GM12864 (cell line): ENCODE data around the gene SLC51A.

Experiments
- DNase-seq: peaks from one replicate; pipeline ENCODE4 v3.0.0-alpha.2; 2011; ENCODE audit warnings: low read depth
- H3K4me3 ChIP-seq: 2 replicates; pipeline ENCODE4 v1.5.1; 2011; ENCODE audit warnings: mild to moderate bottlenecking, low read depth, low read length, control low read depth
- CTCF ChIP-seq: IDR thresholded peaks from 2 replicates; pipeline ENCODE4 v1.5.1; 2011; ENCODE audit warnings: low read depth, mild to moderate bottlenecking, moderate library complexity, low read length, control low read depth, inconsistent platforms; ENCODE audit errors: missing control alignments

Gene SLC51A

DNA sequence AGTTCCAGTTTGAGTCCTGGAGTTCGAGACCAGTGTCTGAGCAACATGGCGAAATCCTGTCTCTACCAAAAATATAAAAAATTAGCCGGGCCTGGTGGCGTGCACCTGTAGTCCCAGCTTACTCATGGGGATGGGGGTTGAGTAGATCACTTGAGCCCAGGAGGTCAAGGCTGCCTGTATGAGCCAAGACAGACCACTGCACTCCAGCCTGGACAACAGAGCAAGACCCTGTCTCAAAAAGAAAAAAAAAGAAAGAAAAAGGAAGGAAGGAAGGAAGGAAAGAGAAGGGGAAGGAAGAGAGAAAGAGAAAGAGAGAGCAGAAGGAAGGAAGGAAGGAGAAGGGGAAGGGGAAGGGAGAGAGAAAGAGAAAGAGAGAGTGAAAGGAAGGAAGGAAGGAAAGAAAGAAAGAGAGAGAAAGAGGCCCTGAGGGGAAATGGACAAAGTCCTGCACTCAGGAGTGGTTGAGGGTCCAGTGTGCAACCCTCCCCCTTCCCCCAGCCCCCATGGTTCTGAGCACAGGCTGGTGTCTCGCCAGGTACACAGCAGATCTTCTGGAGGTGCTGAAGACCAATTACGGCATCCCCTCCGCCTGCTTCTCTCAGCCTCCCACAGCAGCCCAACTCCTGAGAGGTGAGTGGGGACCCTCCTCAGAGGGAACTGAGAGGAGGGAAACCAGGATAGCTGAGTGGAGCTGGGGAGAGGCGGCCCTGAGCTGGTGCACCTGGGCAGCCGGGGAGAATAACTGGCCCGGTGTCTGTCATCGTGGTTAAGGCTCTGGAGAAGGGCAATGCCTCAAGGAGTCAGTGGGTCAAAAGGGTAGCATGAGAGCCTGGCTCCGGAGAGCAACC lies 1.2 kb downstream of the SLC51A start:
- H3K4me3 ChIP-seq = no peak overlapping the region
- no peak for DNase-seq
- TF ChIP-seq CTCF = no peak

DNA sequence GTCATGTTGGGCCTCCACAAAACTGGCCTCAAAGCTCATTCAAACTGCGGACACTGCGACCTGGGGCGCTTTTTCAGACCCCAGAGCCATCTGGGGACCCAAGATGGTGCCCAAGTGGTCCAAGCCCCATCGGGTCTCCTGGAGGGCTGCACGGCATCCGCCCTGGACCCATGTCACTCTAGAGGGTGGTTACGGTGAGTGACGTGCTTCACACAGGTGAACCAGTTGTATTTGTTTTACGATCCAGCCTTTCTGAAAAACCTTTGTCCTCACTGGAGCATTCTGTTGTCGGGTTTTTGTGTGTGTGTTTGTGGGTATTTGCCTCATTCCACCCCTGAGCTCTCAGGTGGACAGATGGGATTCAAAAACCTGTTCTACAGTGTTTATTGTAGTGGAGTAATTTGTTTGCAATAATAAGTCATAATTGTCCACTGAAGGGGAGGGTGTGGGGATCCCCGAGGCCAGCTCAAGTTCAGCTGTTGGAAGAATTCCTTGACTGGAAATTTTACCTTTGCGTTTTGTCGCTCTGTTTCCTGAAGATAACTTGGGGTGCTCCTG lies 1.9 kb downstream of the SLC51A start:
- no peak for TF ChIP-seq CTCF
- no peak for DNase-seq
- no peak overlapping the region for H3K4me3 ChIP-seq

DNA sequence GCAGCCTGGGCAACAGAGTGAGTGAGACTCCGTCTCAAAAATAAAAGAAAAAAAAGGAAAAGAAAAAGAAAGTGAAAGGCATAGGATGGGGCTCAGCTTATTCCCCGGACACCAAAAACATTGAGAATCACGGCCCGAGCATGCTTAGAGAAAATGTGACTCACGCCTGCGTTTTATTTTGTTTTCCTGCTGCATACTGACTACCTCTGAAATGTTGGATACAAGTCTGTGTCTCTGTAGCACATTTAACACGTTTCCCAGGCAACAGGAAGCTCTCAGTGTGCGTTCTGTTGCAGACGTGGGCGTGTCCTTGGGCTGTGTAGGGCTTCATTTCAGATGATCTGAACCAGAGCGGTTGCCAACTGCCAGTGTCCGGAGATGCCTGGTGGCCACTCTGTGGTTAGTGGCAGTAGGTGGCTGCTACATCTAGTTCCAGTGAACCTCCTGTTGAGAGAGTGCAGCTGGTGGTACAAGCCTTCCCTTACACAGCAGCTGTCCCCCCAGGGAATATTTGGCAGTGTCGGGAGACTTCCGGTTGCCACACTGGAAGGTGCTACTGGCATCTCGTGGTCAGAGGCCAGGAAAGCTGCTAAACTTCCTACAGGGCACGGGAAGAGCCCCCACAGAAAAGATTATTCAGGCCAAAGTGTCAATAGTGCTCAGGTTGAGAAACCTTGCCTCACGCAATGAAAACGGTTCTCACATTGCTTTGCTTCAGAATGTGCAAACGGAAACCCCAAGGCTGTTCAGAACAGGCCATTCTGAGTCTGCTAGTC lies 3.0 kb downstream of the SLC51A start:
- TF ChIP-seq CTCF = no peak
- DNase-seq = no peak
- H3K4me3 ChIP-seq = peak overlapping the region; percentile 44

- no peak for DNase-seq
- TF ChIP-seq CTCF = no peak
- no peak overlapping the region for H3K4me3 ChIP-seq
Measured at GRCh38 chr3:196219970-196220311, 3.6 kb downstream of the SLC51A start.

GRCh38 chr3:196220587-196220986 lies 4.3 kb downstream of the SLC51A start:
- no peak overlapping the region for H3K4me3 ChIP-seq
- no peak for TF ChIP-seq CTCF
- DNase-seq = no peak

DNA sequence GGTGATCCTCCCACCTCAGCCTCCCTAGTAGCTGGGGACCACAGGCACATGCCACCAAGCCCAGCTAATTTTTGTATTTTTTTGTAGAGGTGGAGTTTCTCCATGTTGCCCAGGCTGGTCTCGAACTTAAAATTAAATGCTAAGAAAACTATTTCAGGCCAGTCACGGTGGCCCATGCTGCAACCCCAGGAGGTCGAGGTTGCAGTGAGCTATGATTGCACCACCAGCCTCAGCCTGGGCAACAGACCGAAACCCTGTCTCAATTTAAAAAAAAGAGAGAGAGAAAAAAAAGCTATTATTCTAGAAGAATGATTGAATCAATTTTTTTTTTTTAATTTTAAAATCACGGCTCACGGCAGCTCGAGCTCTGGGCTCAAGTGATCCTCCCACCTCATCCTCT lies 4.7 kb downstream of the SLC51A start:
- H3K4me3 ChIP-seq = no peak overlapping the region
- no peak for TF ChIP-seq CTCF
- DNase-seq = no peak
